Subcutaneous adipose tissue (tissue), 4 donors: ENCODE results near the gene TMEM98. TPM values are rescaled to one million over a fixed set of nuclear protein-coding genes. Genes with fewer than 3 reads are reported as not detected.

Experiments used
- CTCF ChIP-seq: fragments of 450-650 bp; IDR thresholded peaks from one replicate; pipeline ENCODE4 v1.5.1; 2016; ENCODE audit warnings: low read depth, mild to moderate bottlenecking, control low read depth, antibody characterized with exemption, moderate library complexity
- total RNA-seq, 4 donors: library from RNA; depleted of rRNA; stranded (reverse); fragments of >200 nt; gene quantifications; one replicate each; pipeline ENCODE4 v1.1.0, GENCODE V29; 2016

Gene TMEM98
- total RNA-seq, result 10 to 100 TPM in 2 of 4 donors, 1 to 10 TPM in 2; 9.5 to 57.3 (median 32.3) TPM

GRCh38 chr17:32927724-32928585 is at the start of gene TMEM98:
TMEM98 (plus strand) TSS chr17:32928153; CDS start chr17:32931529, 3,376 bp downstream.
- no peak for TF ChIP-seq CTCF

GRCh38 chr17:32878211-32878610 is 49.7 kb upstream of the TMEM98 start:
- TF ChIP-seq CTCF, result no peak

GRCh38 chr17:32879134-32879533 is 48.8 kb upstream of the TMEM98 start:
- TF ChIP-seq CTCF, result no peak

- no peak for TF ChIP-seq CTCF
Measured at GRCh38 chr17:32880671-32881453, 47.1 kb upstream of the TMEM98 start.

GRCh38 chr17:32882029-32882428 is 45.9 kb upstream of the TMEM98 start:
- no peak for TF ChIP-seq CTCF

GRCh38 chr17:32882734-32883133 is 45.2 kb upstream of the TMEM98 start:
- TF ChIP-seq CTCF, result no peak

- TF ChIP-seq CTCF, result no peak
Measured at GRCh38 chr17:32894245-32894644, 33.7 kb upstream of the TMEM98 start.
